ENCODE measurements around the gene PRKCA.

- TF ChIP-seq CEBPB (IDR thresholded peaks at IDR 0.05) (no peak), CTCF (IDR thresholded peaks at IDR 0.05) (no peak)
These were observed 104.6 kb downstream of the PRKCA start for GRCh38 chr17:66406701-66407644.
